ENCODE results near the gene DBR1. TPM values are rescaled to one million over a fixed set of nuclear protein-coding genes. Genes with fewer than 3 reads are reported as not detected.

Gene DBR1
- total and polyA plus RNA-seq, 2 of the 13 experiments (the other 11 are each of a cell fraction or from before 2014, with no cell fraction given): 6.4 to 16.7 TPM

DNA sequence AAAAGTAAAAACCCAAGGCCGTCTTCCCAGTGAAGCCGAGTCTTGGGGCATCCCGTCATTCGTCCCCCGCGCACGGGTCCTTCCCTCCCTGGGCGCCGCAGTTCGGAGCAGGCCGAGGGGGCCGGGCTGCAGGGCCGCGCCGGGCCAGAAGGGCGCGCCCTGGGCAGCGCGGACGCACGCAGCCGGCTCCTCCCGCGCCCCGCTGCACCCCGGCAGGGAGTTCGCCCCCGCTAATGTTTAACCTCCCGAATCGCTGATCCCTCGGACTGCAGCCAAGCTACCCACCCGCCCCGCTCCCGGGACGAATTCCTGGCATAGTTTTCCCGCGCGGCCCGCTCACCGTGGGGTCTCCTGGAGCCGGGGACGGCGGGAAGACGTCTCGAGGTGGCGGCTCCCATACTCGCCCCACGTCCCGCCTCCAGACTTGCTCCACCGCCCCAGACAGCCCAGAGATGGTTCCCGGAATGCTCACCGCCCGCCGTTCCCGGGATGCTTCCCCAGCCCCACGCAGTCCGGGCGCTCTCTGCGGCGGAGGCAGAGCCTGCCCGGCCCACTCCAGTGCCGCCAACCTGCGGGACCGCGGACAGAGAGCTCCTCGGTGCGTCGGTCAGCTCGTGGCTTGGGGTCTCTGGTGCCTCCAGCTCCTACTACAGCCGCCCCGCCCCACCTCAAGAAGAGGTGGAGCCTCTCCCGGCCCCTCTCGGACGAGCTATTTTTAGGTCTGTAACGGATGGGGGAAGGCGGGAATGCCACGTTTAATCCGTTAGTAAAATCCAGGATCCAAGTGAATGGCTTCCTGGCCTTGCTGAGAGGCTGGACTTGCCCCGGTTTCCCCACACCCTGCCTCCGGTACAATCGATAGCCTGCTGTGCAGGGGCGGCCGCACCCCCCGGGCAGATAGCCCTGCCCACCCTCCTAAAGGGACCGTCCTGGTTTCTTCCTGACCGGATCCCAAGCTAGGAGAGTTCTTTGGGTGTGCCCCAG, 59.4 kb downstream of the DBR1 start, which contains the start of gene DZIP1L (continued):
- TF ChIP-seq, protein P1, sequence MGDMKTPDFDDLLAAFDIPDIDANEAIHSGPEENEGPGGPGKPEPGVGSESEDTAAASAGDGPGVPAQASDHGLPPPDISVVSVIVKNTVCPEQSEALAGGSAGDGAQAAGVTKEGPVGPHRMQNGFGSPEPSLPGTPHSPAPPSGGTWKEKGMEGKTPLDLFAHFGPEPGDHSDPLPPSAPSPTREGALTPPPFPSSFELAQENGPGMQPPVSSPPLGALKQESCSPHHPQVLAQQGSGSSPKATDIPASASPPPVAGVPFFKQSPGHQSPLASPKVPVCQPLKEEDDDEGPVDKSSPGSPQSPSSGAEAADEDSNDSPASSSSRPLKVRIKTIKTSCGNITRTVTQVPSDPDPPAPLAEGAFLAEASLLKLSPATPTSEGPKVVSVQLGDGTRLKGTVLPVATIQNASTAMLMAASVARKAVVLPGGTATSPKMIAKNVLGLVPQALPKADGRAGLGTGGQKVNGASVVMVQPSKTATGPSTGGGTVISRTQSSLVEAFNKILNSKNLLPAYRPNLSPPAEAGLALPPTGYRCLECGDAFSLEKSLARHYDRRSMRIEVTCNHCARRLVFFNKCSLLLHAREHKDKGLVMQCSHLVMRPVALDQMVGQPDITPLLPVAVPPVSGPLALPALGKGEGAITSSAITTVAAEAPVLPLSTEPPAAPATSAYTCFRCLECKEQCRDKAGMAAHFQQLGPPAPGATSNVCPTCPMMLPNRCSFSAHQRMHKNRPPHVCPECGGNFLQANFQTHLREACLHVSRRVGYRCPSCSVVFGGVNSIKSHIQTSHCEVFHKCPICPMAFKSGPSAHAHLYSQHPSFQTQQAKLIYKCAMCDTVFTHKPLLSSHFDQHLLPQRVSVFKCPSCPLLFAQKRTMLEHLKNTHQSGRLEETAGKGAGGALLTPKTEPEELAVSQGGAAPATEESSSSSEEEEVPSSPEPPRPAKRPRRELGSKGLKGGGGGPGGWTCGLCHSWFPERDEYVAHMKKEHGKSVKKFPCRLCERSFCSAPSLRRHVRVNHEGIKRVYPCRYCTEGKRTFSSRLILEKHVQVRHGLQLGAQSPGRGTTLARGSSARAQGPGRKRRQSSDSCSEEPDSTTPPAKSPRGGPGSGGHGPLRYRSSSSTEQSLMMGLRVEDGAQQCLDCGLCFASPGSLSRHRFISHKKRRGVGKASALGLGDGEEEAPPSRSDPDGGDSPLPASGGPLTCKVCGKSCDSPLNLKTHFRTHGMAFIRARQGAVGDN (CRISPR knock-in tag; IDR thresholded peaks at IDR 0.05): peak; percentile 77
- TF ChIP-seq, protein P2, sequence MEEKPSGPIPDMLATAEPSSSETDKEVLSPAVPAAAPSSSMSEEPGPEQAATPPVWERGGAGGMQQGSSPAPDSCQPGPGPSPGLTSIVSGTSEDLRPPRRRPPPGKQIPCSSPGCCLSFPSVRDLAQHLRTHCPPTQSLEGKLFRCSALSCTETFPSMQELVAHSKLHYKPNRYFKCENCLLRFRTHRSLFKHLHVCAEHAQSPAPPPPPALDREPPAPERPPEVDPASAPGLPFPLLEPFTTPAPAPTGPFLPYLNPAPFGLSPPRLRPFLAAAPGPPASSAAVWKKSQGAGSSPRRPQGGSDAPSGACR (CRISPR knock-in tag; IDR thresholded peaks at IDR 0.05): 0 out of 2 replicates have a peak, but pooled peaks have one; percentile 9
- no peak for TF ChIP-seq SMAD9 (CRISPR knock-in tag; IDR thresholded peaks at IDR 0.05)
- TF ChIP-seq NFRKB (IDR thresholded peaks at IDR 0.05): no peak
- TF ChIP-seq ZNF10 (CRISPR knock-in tag; IDR thresholded peaks at IDR 0.05; ENCODE audit: borderline replicate concordance, low read depth): no peak
- TF ChIP-seq ZKSCAN5 (CRISPR knock-in tag; IDR thresholded peaks at IDR 0.05): no peak
- TF ChIP-seq, protein P3, sequence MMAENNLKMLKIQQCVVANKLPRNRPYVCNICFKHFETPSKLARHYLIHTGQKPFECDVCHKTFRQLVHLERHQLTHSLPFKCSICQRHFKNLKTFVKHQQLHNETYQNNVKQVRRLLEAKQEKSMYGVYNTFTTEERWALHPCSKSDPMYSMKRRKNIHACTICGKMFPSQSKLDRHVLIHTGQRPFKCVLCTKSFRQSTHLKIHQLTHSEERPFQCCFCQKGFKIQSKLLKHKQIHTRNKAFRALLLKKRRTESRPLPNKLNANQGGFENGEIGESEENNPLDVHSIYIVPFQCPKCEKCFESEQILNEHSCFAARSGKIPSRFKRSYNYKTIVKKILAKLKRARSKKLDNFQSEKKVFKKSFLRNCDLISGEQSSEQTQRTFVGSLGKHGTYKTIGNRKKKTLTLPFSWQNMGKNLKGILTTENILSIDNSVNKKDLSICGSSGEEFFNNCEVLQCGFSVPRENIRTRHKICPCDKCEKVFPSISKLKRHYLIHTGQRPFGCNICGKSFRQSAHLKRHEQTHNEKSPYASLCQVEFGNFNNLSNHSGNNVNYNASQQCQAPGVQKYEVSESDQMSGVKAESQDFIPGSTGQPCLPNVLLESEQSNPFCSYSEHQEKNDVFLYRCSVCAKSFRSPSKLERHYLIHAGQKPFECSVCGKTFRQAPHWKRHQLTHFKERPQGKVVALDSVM (CRISPR knock-in tag; IDR thresholded peaks at IDR 0.05): no peak
- no peak for TF ChIP-seq KDM6A (CRISPR knock-in tag; IDR thresholded peaks at IDR 0.05; ENCODE audit: low read depth)
- TF ChIP-seq TSC22D2 (CRISPR knock-in tag; IDR thresholded peaks at IDR 0.05; ENCODE audit: borderline replicate concordance): no peak
- TF ChIP-seq, protein P4, sequence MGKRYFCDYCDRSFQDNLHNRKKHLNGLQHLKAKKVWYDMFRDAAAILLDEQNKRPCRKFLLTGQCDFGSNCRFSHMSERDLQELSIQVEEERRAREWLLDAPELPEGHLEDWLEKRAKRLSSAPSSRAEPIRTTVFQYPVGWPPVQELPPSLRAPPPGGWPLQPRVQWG (CRISPR knock-in tag; IDR thresholded peaks at IDR 0.05; ENCODE audit: borderline replicate concordance, low read depth): no peak
- TF ChIP-seq NCOR1 (IDR thresholded peaks at IDR 0.05; ENCODE audit: borderline replicate concordance, low read length): no peak
- TF ChIP-seq KLF6 (CRISPR knock-in tag; IDR thresholded peaks at IDR 0.05): no peak
- TF ChIP-seq, protein P5, sequence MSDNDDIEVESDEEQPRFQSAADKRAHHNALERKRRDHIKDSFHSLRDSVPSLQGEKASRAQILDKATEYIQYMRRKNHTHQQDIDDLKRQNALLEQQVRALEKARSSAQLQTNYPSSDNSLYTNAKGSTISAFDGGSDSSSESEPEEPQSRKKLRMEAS (IDR thresholded peaks at IDR 0.05): no peak; the same call in 1 of the 2 replicates
- no peak for TF ChIP-seq ZNF256 (CRISPR knock-in tag; conservative IDR thresholded peaks at IDR 0.05)
- no peak for TF ChIP-seq ETV6 (CRISPR knock-in tag; conservative IDR thresholded peaks at IDR 0.05)
- TF ChIP-seq RCOR2 (CRISPR knock-in tag; IDR thresholded peaks at IDR 0.05): no peak
- 0 out of 2 replicates have a peak, but pooled peaks have one; percentile 26 for TF ChIP-seq MTA1 (CRISPR knock-in tag; IDR thresholded peaks at IDR 0.05; ENCODE audit: borderline replicate concordance)
- no peak for TF ChIP-seq KDM3A (CRISPR knock-in tag; IDR thresholded peaks at IDR 0.05; ENCODE audit: low read depth)
- no peak for TF ChIP-seq MEIS2 (CRISPR knock-in tag; IDR thresholded peaks at IDR 0.05)
- peak; percentile 20; the same call in 1 of the 2 replicates for TF ChIP-seq MEF2D (CRISPR knock-in tag; IDR thresholded peaks at IDR 0.05)
- TF ChIP-seq ZSCAN12 (CRISPR knock-in tag; IDR thresholded peaks at IDR 0.05): no peak
- TF ChIP-seq, protein P6, sequence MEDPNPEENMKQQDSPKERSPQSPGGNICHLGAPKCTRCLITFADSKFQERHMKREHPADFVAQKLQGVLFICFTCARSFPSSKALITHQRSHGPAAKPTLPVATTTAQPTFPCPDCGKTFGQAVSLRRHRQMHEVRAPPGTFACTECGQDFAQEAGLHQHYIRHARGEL (CRISPR knock-in tag; IDR thresholded peaks at IDR 0.05): no peak
